ENCODE results near the gene CD96. TPM values are rescaled to one million over a fixed set of nuclear protein-coding genes. Genes with fewer than 3 reads are reported as not detected.

Gene CD96
- total and polyA plus RNA-seq, 7 donors, result under 0.01 to 8.2 (median 1.2) TPM; not detected in 1

- H3K4me1 ChIP-seq, result no peaks in the 10 kb centered on the region
- no peak for DNase-seq
- H3K36me3 ChIP-seq, result no peaks in the 10 kb centered on the region
- no peak for TF ChIP-seq POLR2AphosphoS5 (IDR thresholded peaks at IDR 0.05)
- TF ChIP-seq EP300 (IDR thresholded peaks at IDR 0.05), result no peak
- TF ChIP-seq POLR2A (IDR thresholded peaks at IDR 0.05), result no peak
- TF ChIP-seq, protein P1, sequence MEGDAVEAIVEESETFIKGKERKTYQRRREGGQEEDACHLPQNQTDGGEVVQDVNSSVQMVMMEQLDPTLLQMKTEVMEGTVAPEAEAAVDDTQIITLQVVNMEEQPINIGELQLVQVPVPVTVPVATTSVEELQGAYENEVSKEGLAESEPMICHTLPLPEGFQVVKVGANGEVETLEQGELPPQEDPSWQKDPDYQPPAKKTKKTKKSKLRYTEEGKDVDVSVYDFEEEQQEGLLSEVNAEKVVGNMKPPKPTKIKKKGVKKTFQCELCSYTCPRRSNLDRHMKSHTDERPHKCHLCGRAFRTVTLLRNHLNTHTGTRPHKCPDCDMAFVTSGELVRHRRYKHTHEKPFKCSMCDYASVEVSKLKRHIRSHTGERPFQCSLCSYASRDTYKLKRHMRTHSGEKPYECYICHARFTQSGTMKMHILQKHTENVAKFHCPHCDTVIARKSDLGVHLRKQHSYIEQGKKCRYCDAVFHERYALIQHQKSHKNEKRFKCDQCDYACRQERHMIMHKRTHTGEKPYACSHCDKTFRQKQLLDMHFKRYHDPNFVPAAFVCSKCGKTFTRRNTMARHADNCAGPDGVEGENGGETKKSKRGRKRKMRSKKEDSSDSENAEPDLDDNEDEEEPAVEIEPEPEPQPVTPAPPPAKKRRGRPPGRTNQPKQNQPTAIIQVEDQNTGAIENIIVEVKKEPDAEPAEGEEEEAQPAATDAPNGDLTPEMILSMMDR (IDR thresholded peaks at IDR 0.05), result no peak
- intact Hi-C loops (cut with DNase I), result no loop called here
- H3K9me3 ChIP-seq, result no peaks in the 10 kb centered on the region
- H3K27ac ChIP-seq, result no peak overlapping the region
- H3K27me3 ChIP-seq, result no peaks in the 10 kb centered on the region
- no peak overlapping the region for H3K4me3 ChIP-seq
- 75 to 86% methylated on average over 8 of the region's 8 CpGs for WGBS, 2 donors
Measured at GRCh38 chr3:111610612-111611054, 68.6 kb downstream of the CD96 start.

GRCh38 chr3:111613294-111613693, 71.3 kb downstream of the CD96 start:
- TF ChIP-seq, protein P1 (IDR thresholded peaks at IDR 0.05), result no peak
- TF ChIP-seq POLR2AphosphoS5 (IDR thresholded peaks at IDR 0.05) (no peak), POLR2A (IDR thresholded peaks at IDR 0.05) (no peak), EP300 (IDR thresholded peaks at IDR 0.05) (no peak)
- no peak overlapping the region for H3K4me3 ChIP-seq
- H3K36me3 ChIP-seq, result no peaks in the 10 kb centered on the region
- H3K27ac ChIP-seq, result no peak overlapping the region
- 67 to 68% methylated on average over 1 of the region's 1 CpG for WGBS, 2 donors
- intact Hi-C loops (cut with DNase I), result no loop called here
- no peak for DNase-seq
- no peaks in the 10 kb centered on the region for H3K4me1 ChIP-seq
- no peaks in the 10 kb centered on the region for H3K9me3 ChIP-seq
- H3K27me3 ChIP-seq, result no peaks in the 10 kb centered on the region

GRCh38 chr3:111615880-111616279, 73.9 kb downstream of the CD96 start:
- Histone ChIP-seq H3K4me3 (no peak overlapping the region), H3K4me1 (no peaks in the 10 kb centered on the region), H3K27me3 (no peaks in the 10 kb centered on the region), H3K9me3 (no peaks in the 10 kb centered on the region), H3K36me3 (no peaks in the 10 kb centered on the region), H3K27ac (no peak overlapping the region)
- DNase-seq, result no peak
- intact Hi-C loops (cut with DNase I), result no loop called here
- WGBS, 2 donors, result 37 to 51% methylated on average over 3 of the region's 3 CpGs
- TF ChIP-seq, protein P1 (IDR thresholded peaks at IDR 0.05), result no peak
- TF ChIP-seq POLR2A (IDR thresholded peaks at IDR 0.05) (no peak), EP300 (IDR thresholded peaks at IDR 0.05) (no peak), POLR2AphosphoS5 (IDR thresholded peaks at IDR 0.05) (no peak)

DNA sequence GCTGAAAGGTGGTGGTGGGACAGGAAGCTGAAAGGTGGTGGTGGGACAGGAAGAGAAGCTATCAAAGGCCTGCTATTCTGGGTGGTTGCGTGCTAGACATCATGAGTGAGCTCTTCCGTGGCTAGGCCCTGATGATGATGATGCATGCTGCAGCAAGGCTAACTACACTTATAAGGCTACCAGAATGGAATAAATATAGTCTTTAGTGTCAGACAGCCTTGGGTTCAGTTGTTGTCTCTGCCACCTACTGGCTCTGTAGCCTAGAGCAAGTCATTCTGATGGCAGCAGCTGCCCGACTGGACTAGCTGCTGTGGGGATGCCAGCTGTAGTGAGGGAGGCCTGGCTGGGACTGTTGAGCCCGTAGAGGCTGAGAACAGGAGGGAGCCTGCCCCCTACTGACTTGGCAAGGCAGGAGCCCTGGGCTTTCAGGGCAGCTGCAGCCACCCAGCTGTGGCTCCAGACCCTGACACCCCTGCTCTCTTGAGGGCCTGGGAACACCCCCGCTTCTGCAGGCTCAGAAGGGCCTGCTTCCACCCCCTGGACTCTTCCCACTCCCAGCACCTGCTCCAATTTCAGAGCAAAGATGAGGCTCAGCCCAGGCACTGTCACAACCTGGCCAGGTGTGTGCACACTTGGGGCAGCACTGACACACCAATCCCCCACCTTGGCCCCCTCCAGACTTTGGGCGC, 74.6 kb downstream of the CD96 start:
- DNase-seq, result no peak

GRCh38 chr3:111617406-111617805, 75.4 kb downstream of the CD96 start:
- H3K27me3 ChIP-seq, result no peaks in the 10 kb centered on the region
- no peaks in the 10 kb centered on the region for H3K9me3 ChIP-seq
- intact Hi-C loops (cut with DNase I), result no loop called here
- 92 to 93% methylated on average over 3 of the region's 3 CpGs for WGBS, 2 donors
- no peak overlapping the region for H3K4me3 ChIP-seq
- no peak overlapping the region for H3K27ac ChIP-seq
- TF ChIP-seq, protein P1 (IDR thresholded peaks at IDR 0.05), result no peak
- no peak for TF ChIP-seq EP300 (IDR thresholded peaks at IDR 0.05)
- TF ChIP-seq POLR2AphosphoS5 (IDR thresholded peaks at IDR 0.05), result no peak
- no peak for TF ChIP-seq POLR2A (IDR thresholded peaks at IDR 0.05)
- no peaks in the 10 kb centered on the region for H3K4me1 ChIP-seq
- no peaks in the 10 kb centered on the region for H3K36me3 ChIP-seq
- DNase-seq, result no peak

More for the DNA sequence above, 74.6 kb downstream of the CD96 start:
- Histone ChIP-seq H3K4me3 (no peak overlapping the region), H3K9me3 (no peaks in the 10 kb centered on the region), H3K27me3 (no peaks in the 10 kb centered on the region), H3K27ac (no peak overlapping the region), H3K36me3 (no peaks in the 10 kb centered on the region), H3K4me1 (no peaks in the 10 kb centered on the region)
- intact Hi-C loops (cut with DNase I), result no loop called here
- TF ChIP-seq EP300 (IDR thresholded peaks at IDR 0.05), result no peak
- WGBS, 2 donors, result 65 to 79% methylated on average over 6 of the region's 6 CpGs
